NT2/D1 (cell line): ENCODE measurements around the gene PDLIM3.

Experiments used
- DNase-seq: peaks from one replicate; pipeline ENCODE4 v3.0.0-alpha.2; 2011; ENCODE audit warnings: low read depth, low spot score
- H3K27me3 ChIP-seq: 2 replicates; pipeline ENCODE4 v1.6.0; 2011; ENCODE audit warnings: mild to moderate bottlenecking; ENCODE audit not compliant: insufficient read length, insufficient read depth
- H3K36me3 ChIP-seq: 2 replicates; pipeline ENCODE4 v1.6.1; 2011; ENCODE audit warnings: mild to moderate bottlenecking, low read length, mixed read lengths; ENCODE audit not compliant: insufficient read depth, insufficient read length
- H3K4me1 ChIP-seq: 2 replicates; pipeline ENCODE4 v1.5.1; 2011; ENCODE audit not compliant: insufficient read depth, insufficient read length
- H3K4me3 ChIP-seq: 2 replicates; pipeline ENCODE4 v1.5.1; 2011; ENCODE audit warnings: low read depth; ENCODE audit not compliant: insufficient read length
- H3K9ac ChIP-seq: 2 replicates; pipeline ENCODE4 v1.6.0; 2011; ENCODE audit warnings: low read depth; ENCODE audit not compliant: insufficient read length
- H3K9me3 ChIP-seq: 2 replicates; pipeline ENCODE4 v1.5.1; 2011; ENCODE audit warnings: mild to moderate bottlenecking, low read length; ENCODE audit not compliant: insufficient read depth
- SUZ12 ChIP-seq: IDR thresholded peaks from 2 replicates; pipeline ENCODE4 v1.6.1; 2011; ENCODE audit not compliant: insufficient read length, insufficient read depth; ENCODE audit errors: extremely low read depth
- YY1 ChIP-seq: IDR thresholded peaks from 2 replicates; pipeline ENCODE4 v1.6.1; 2011; ENCODE audit not compliant: insufficient read length, insufficient read depth
- ZNF274 ChIP-seq: IDR thresholded peaks from 2 replicates; pipeline ENCODE4 v1.6.1; 2011; ENCODE audit warnings: mild to moderate bottlenecking, low read depth, low read length

The PDLIM3 gene

DNA sequence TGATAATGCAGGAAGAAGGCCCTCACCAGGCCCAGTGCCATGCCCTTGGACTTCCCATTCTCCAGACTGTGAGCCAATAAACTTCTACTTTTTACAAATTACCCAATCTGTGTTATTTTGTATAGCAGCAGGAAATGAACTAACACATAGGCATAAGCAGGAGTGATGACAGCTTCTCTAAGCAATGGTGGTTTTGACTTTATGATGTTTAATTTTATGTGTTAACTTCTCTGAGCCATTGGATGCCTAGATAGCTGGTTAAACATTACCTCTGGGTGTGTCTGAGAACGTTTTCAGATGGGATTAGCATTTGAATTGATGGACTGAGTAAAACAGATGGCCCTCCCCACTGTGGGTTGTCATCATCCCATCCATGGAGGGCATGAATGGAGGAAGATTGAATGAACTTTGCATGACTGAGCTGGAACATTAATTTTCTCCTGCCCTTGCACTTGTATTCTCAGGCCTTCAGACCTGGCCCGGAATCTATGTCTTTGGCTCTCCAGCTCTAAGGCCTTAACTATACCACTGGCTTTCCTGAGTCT, 13.9 kb upstream of the PDLIM3 start:
- H3K9me3 ChIP-seq = no peaks in the 10 kb centered on the region
- H3K36me3 ChIP-seq = no peaks in the 10 kb centered on the region
- H3K9ac ChIP-seq = no peak overlapping the region
- no peak for DNase-seq
- no peaks in the 10 kb centered on the region for H3K27me3 ChIP-seq
- no peak overlapping the region for H3K4me3 ChIP-seq
- TF ChIP-seq ZNF274 = no peak
- TF ChIP-seq SUZ12 = no peak
- no peak for TF ChIP-seq YY1
- no peaks in the 10 kb centered on the region for H3K4me1 ChIP-seq

DNA sequence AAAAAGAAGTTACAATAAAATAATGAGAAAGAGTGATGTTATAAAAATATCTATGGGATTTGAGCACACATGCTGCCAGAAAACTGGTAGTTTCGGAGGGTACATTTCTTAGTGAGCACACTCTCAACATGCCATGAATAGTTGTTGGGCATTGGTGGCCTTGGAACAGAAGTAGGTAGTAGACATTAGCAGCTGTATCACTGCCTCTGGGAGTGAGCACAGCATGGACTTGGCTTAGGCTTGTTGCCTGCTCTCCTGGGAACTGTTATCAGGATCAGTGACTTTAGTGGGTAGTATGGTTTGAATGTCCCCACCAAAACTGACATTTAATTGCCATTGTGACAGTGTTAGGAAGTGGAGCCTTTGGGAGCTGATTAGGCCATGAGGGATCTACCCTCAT, 13.3 kb upstream of the PDLIM3 start:
- no peaks in the 10 kb centered on the region for H3K9me3 ChIP-seq
- no peak overlapping the region for H3K4me3 ChIP-seq
- H3K4me1 ChIP-seq = no peaks in the 10 kb centered on the region
- no peak for DNase-seq
- H3K36me3 ChIP-seq = no peaks in the 10 kb centered on the region
- no peaks in the 10 kb centered on the region for H3K27me3 ChIP-seq
- TF ChIP-seq SUZ12 = no peak
- no peak for TF ChIP-seq YY1
- TF ChIP-seq ZNF274 = no peak
- no peak overlapping the region for H3K9ac ChIP-seq

DNA sequence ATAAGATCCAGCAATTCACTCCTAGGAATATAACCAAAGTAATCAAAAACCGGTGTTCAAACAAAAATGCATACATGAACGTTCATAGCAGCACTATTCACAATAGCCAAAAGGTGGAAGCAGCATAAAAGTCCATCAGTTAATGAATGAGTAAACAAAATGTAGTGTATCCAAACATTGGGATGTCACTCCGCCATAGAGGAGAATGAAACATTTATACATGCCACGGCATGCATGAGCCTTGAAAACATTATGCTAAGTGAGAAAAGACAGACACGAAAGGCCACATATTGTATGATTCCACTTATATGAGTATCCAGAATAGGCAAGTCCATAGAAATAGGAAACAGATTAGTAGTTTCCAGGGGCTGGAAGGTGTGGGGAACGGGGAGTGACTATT, 11.0 kb upstream of the PDLIM3 start:
- no peaks in the 10 kb centered on the region for H3K4me1 ChIP-seq
- no peaks in the 10 kb centered on the region for H3K9me3 ChIP-seq
- H3K27me3 ChIP-seq = no peaks in the 10 kb centered on the region
- no peaks in the 10 kb centered on the region for H3K36me3 ChIP-seq
- TF ChIP-seq YY1 (no peak), SUZ12 (no peak), ZNF274 (no peak)
- H3K4me3 ChIP-seq = no peak overlapping the region
- no peak overlapping the region for H3K9ac ChIP-seq
- no peak for DNase-seq

DNA sequence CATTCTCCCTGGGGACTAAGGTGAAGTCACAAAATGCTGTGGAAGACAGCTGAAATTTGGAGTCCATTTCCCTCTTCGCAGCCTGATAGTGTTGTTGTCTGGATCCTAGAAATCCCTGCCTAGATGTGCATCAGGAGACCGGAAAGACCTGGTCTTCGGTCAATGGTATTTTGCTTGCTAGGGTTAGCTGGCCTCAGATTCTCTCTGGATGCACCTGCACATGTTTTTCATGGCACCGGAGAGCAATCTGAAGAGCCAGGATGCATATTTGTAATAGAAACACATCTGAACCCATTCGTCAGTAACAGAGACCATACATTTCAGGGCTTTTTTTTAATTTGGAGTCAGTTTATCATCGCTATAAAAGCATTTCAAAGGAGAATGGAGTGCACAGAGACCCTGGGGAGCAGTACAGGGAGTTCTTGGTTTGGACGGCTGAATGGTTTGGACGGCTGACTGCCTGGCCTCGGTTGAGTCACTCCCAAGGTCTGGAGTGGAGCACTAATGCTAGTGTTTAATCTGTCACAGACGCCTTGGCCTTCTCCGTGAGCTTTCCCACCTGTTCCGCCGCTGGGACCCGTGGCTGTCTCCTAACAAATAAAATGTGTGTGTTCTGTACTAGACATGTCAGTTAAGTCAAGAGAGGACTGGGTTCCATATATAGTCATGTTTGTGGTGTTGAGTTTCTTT, 7.5 kb upstream of the PDLIM3 start:
- no peaks in the 10 kb centered on the region for H3K27me3 ChIP-seq
- H3K9me3 ChIP-seq = no peaks in the 10 kb centered on the region
- H3K4me1 ChIP-seq = no peaks in the 10 kb centered on the region
- no peak overlapping the region for H3K9ac ChIP-seq
- TF ChIP-seq YY1 (no peak), SUZ12 (no peak), ZNF274 (no peak)
- no peak for DNase-seq
- H3K36me3 ChIP-seq = no peaks in the 10 kb centered on the region
- H3K4me3 ChIP-seq = no peak overlapping the region

- no peak for DNase-seq
- H3K4me3 ChIP-seq = no peak overlapping the region
Observed at GRCh38 chr4:185541251-185541727, 6.0 kb upstream of the PDLIM3 start.

DNA sequence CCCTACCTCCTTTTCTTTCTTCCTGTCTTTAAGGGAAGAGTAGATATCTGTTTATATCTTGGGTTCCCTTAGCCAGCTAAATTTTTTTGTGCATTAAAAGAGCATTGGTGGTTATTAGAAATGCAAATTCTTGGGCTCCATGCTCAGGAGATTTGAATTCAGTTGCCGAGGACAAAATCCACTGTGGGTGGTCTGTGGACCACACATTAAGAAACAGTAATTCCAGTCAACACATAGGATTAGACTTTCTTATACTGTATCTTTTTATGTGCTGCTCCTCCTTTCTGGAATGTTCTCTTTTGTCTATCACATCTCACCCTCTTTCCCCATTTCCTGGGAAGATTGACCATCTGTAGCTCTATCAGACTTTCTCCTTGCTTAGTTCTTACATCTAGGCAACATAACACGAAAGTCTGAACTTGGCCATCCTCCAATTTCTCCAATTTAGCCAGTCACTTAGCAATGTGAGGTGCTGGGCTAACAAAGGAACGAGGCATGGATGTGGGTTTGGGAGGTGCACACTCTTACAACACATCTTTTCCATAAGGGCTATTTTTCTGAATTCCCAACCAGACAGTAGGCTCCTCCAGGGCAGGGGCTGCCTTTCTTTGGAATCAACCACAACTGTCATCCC, 5.3 kb upstream of the PDLIM3 start:
- no peak for DNase-seq
- Histone ChIP-seq H3K9ac (no peak overlapping the region), H3K27me3 (peaks cover 8% of the 10 kb centered on the region), H3K9me3 (no peaks in the 10 kb centered on the region), H3K4me1 (no peaks in the 10 kb centered on the region), H3K4me3 (no peak overlapping the region), H3K36me3 (no peaks in the 10 kb centered on the region)
- TF ChIP-seq YY1 (no peak), ZNF274 (no peak), SUZ12 (no peak)

More at GRCh38 chr4:185541251-185541727, 6.0 kb upstream of the PDLIM3 start:
- no peak for TF ChIP-seq ZNF274
- no peak for TF ChIP-seq YY1
- TF ChIP-seq SUZ12 = no peak
- Histone ChIP-seq H3K4me1 (no peaks in the 10 kb centered on the region), H3K27me3 (peaks cover 3% of the 10 kb centered on the region), H3K9me3 (no peaks in the 10 kb centered on the region), H3K36me3 (no peaks in the 10 kb centered on the region), H3K9ac (no peak overlapping the region)

DNA sequence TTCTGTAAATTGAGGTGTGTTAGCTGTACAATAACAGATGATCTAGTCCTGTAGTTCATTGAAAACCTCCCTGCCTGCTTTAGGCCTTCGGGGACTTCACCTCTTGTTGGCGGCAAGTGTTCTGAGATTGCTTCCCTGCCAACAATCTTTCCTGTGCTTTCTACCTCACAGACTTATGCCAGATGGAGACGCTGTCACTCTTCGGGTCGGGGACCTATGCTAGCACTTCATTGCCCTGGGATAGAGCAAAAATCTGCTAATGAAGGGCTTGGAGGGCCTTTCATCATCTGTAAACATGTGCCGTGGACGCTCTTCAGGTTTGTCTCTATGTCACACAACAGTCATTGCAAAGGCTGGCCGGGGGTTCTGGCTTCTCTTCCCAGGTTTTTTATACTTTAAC, 4.7 kb upstream of the PDLIM3 start:
- TF ChIP-seq YY1 = no peak
- no peak for TF ChIP-seq ZNF274
- no peak for TF ChIP-seq SUZ12
- H3K9me3 ChIP-seq = no peaks in the 10 kb centered on the region
- no peaks in the 10 kb centered on the region for H3K36me3 ChIP-seq
- DNase-seq = no peak
- H3K9ac ChIP-seq = no peak overlapping the region
- H3K4me1 ChIP-seq = no peaks in the 10 kb centered on the region
- H3K27me3 ChIP-seq = peaks cover 8% of the 10 kb centered on the region
- H3K4me3 ChIP-seq = no peak overlapping the region
